SHP77 treated with DMSO at 0.1 percent for 48 hours (cell line): ENCODE results near the gene NWD2.

Experiments
- DNase-seq: peaks from one replicate; lab custom pipeline; 2025; lab: John Stamatoyannopoulos, UW

Gene NWD2

DNA sequence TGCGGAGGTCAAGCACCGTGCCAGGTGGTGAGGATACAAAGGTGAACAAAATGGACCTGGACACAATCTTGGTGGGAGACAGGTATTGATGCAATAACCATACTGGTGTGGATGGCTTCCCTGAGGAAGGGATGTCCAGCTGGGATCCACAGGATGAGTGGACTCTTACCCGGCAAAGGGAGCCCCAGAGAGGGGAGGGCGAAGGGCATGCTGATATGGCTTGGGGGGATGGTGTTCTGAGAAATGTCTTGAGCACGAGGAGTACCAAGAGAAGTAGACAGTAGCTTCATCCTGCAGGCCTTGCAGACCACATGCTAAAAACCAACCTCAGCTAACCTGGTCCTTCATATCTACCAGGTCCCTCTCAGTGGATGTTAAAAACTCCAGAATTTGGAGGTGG is 220.8 kb downstream of the NWD2 start:
- DNase-seq = no peak

DNA sequence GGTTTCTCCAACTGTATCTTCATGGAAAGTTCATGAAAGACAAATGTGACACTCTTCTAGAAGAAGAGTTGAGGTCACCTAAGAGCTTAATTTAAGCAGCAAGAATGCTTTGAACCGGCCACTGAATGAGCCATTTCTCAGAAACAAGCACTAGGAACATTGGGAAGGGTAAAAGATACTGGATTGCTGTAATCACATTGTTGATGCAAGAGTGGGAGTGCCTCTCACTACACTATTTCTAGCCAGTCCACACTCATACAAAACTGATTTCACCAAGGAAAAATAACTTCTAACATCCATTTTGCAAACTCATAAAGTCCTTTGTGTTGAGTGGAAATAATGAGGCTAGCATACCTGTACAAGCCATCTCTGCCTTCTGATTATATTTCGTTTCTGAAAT is 221.3 kb downstream of the NWD2 start:
- no peak for DNase-seq

DNA sequence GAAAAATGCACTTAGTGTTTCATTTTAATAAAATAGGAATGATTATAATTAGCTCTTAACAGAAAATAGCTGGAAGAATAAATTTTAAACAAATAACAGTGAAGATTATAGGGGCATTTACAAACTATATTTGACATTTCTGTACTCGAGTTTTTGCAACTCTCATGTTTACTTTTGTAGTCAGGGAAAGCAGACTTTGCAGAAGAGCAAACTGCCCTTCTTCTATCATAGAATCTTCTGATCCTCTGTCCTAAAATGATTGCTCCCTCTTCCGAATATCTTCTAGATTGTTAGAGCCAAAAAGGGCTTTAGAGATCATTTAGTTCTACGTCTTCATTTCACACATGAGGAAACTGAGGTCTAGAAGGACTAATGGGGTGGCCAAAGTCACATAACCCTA is 222.7 kb downstream of the NWD2 start:
- DNase-seq = no peak

DNA sequence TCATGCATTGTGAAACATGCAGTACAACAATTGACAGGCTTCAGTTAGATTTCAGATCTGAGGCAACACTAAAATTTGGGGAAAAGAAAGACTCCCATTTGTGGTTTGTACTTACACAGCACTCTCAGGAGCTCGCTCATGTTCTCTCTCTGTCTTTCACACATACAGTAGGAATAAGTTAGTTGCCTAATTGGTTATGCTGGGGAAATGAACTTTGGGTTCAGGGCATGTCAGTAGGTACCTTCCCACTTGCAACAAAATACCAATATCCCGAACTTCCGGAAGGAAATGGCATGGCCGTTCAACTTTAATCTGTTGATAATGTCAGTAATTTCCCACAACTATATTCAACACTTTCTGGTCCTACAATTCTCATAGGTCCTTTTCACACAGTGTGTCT is 223.3 kb downstream of the NWD2 start:
- DNase-seq = no peak

DNA sequence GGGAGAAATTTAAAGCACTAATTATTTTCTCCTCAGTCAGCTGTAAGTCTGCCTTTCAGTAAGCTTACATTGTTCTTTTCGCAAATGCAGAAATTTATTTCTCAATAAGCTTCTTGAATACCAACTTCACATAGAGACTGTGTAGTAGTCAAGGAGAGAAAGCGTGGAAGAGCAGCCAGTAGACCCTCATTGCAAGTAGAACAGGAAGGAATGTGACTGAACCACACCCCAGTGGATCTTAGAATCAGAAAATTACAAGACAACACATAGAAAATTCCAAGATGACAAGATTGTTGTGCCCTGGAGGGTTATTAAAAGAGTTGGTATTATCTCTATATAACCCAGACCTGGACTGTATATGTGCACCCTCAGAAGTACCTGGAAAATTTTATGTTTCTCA is 224.7 kb downstream of the NWD2 start:
- DNase-seq = no peak

DNA sequence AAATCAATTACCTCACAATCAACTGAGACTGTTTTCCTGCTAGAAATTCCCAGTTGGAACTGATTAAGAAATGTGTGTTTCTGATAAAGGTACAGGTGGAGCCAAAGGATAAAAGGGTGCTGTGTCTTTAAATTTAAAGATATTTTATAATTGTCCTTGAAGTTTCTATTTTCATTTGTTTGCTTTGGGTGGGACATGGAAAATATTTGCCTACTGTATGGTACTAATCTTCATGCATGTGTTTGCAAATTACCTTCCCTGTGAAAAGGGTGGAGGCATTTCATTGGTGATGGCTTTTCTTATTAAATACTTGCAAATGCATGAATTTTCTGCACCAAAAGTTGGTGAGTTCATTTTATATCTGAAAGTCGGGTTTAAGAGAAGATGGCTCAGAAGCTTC is 225.7 kb downstream of the NWD2 start:
- no peak for DNase-seq

DNA sequence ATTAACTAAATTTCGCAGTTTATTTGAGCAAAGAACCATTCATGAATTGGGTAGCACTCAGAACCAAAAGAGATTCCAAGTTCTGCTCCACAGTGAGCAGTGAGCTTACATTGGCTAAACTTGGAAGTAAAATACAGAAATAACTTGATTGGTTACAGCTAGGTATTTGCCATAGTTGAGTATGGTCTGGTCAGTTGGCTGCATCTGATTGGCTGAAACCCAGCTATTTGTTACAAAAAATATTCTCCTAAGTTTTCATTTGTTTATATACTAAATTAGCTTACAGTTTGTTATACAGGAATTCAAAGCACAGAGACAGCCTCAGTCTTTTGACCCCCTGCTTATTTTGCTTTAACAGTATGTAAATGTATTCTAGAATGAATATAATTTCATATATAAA is 226.6 kb downstream of the NWD2 start:
- DNase-seq = no peak

DNA sequence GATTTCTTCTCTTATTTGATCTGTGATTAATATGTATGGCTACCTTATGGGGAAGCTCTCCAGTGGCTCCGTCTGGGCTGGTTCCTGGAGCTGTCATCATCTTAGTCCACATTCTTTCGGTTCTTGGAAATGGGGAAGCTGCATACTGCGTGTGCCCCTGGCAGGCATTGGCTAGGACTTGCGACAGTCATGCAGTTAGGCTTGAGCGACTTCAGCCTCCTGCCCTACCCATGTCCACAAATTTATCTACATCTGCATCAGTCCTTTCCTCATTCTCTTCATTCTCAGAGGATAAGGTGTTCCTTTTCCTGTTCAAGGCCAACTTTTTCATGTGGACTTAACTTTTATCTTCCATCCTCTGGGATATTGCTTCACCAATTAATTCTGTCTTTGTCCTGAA is 227.4 kb downstream of the NWD2 start:
- DNase-seq = no peak

DNA sequence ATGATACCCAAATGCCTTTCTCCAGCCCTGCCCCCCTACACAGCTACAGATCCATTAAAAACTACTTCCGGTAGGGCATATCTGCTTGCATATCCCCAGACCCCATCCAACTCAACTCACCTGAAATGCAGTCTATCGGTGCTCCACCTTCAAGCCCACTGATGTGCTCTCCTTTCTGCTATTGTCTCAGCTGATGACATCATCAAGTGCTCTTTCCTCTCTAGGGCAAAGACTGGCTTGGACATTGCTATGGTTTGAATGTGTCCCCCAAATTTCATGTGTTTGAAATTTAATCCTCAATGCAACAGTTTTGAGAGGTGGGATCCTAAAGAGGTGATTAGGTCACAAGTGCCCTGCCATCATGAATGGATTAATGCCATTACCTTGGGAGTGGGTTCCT is 229.3 kb downstream of the NWD2 start:
- no peak for DNase-seq

DNA sequence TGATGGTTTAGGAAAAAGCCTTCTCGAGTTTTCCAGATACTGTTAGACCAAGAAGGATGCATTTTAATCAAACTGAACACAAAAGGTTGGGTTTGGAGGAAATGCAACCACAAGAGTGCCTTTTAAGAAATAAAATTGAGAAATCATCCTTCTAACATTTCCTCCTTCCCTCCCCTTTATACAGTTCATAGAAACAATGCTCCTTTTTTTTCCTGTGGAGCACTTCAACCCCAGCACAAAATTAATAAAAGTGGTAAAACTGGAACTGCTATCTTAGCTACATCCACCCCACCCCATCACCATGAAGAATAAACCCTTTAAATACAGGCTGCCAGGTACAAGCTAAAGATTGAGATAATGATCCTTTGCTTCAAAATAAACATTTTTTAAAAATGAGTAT is 230.5 kb downstream of the NWD2 start:
- no peak for DNase-seq

DNA sequence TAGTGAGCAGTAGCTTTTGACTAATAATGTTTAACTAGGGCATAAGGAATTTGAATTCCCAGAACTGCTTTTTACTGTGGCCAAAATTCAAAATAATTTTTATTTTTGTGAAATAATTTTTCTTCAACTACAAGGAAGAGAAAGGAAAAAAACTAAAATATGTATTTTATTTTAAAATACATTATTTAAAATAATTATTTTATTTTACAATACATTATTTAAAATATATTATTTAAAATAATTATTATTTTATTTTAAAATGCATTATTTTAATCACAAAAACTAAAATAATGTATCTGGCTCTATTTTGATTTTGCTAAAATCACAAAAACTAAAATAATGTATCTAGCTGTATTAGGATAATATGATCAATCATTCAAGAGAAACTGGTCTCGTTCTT is 231.2 kb downstream of the NWD2 start:
- DNase-seq = no peak

DNA sequence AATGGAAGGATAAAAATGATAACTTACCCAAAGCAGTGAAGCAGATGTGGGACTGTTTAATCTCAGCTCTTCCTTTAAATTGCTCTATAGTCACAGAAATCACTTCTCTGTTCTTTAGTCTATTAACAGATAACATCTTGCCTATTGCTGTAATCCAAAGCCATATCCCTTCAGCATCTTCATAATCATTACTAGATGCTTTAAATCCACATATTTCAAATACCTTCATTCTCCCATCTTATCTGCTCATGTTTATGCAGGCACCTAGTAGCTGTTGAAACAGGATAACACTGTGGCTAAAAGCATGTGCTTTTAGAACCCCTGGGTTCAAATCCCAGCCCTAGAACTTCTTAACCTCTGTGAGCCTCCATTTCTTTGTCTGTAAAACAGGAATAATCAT is 231.7 kb downstream of the NWD2 start:
- no peak for DNase-seq

DNA sequence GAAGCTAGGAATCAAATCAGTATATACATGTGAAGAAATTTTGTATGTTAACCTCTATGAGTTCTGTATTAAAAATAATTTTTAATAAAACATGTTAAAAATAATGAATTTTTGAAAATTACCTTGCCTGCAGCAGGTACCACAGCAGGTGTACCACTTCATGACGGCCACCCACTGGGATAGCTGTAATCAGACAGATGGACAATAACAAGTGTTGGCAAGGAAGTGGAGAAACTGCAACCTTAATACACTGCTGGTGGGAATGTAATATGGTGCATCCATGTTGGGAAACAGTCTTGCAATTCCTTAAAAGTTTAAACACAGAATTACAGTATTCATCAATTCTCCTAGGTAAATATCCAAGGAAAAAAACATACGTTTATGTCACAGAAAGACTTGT is 232.1 kb downstream of the NWD2 start:
- no peak for DNase-seq

DNA sequence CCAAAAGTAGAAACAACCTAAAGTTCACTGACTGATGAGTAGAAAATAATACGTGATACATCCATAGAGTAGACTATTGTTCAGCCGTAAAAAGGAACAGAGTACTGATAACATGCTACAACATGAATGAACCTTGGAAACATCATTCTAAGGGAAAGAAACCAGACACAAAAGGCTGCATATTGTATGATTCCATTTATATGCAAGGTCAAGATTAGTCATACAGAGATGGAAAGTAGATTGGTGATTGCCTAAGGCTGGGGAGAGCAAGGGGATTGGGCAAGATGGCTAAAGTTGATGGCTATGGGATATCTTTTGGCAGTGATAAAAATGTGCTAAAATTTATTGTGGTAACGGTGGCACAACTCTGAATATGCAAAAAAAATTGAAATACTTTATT is 232.6 kb downstream of the NWD2 start:
- DNase-seq = no peak

DNA sequence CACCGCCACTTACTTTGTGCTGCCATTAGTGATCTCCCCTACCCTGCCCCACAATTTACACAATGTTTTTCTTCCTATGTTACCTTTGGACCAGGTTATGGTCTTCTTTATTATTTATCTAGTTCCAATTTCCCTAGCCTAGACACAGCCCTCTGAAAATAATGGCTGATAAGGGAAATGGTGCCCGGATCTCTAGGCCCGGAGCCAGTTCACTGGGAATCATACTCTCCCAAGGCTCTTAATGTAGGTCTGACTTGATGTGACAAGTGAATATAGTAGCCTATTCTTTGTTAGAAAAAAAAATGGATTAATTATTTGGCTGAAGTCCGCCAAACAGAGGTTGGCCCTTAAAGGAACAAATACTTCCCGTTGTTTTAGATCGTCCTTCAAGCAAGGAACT is 233.6 kb downstream of the NWD2 start:
- DNase-seq = no peak

DNA sequence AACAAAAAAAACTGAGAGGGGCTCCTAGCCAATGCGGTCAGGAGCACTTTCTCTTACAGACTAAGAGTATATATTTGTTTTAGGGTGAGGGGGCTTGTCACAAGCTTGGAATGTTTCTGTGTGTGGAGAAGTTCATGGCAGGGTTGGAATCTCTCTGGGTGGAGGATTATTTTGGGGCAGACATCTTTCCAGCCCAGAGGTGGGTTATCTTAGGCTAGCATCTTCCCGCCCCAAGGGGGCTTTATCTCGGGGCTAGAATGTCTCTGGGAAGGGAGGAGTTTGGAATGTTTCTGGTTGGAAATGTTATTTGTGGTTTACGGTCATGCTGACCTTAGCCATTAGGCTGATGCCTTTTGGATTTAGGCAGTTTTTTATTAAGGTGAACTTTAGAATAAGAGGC is 236.0 kb downstream of the NWD2 start:
- no peak for DNase-seq

DNA sequence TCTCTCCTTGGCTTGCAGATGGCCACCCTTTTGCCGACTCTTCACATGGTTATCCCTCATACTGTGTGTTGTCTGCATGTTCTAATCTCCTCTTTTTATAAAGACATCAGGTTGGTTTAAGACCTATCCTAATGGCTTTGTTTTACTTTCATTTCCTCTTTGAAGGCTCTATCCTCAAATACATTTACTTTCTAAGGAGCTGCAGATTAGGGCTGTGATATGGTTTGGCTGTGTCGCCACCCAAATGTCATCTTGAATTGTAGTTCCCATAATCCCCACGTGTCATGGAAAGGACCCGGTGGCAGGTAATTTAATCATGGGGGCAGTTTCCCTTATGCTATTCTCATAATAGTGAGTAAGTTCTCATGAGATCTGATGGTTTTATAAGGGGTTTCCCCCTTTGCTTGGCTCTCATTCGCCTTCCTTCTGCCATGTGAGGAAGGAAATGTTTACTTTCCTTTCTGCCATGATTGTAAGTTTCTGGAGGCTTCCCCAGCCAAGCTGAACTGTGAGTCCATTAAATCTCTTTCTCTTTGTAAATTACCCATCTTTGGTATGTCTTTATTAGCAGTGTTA is 237.1 kb downstream of the NWD2 start:
- no peak for DNase-seq

DNA sequence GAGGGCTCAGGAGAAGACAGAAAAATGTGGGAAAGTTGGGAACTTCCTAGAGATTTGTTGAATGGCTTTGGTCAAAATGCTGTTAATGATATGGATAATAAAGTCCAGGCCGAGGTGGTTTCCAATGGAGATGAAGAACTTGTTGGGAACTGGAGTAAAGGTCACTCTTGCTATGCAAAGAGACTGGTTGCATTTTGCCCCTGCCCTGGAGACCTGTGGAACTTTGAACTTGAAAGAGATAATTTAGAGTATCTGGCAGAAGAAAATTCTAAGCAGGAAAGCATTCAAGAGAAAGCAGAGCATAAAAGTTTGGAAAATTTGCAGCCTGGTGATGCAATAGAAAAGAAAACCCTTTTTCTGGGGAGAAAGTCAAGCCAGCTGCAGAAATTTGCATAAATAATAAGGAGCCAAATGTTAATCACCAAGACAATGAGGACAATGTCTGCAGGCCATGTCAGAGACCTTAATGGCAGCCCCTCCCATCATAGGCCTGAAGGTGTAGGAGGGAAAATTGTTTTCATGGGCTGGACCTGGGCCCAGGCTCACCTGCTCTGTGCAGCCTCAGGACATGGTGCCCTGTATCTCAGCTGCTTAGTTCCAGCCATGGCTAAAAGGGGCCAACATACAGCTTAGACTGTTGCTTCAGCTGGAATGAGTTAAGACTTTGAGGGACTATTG is 237.8 kb downstream of the NWD2 start:
- no peak for DNase-seq

DNA sequence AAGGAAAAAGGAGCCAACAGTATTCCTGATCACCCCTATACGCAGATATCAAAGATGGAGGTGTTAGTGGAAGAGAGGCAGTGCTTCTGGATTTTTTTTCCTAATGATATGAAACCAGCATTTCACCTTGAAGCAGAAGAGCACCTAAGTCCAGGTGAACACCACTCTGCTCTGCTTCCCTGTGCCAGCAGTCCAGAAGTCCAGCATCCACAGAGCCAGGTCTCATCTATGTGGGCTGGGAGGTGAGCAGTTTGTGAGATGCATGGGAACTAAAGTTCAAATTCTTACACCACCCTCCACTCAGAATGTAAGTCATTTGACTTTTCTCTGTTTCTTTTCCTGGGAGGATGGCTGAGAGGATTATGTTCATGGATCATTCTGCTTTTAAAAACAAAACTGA is 239.1 kb downstream of the NWD2 start:
- DNase-seq = no peak

DNA sequence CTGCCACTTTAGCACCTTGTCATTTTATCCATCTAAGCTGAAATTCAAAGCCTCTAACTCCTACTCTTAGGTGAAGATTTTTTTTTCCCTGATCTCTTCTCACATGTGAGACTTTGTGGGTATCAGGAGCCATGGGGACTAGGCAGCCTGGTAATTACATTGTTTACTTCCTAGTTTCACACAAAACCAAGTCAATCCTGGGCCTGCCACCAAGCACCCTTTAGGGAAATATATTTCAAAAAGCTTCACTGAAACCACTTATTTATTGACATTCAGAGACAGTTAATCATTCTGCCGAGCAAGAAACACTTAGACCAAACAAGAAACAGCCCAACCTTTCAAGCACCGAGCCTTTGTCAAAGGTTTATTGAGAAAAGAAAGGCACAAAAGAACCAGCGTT is 241.6 kb downstream of the NWD2 start:
- DNase-seq = no peak

DNA sequence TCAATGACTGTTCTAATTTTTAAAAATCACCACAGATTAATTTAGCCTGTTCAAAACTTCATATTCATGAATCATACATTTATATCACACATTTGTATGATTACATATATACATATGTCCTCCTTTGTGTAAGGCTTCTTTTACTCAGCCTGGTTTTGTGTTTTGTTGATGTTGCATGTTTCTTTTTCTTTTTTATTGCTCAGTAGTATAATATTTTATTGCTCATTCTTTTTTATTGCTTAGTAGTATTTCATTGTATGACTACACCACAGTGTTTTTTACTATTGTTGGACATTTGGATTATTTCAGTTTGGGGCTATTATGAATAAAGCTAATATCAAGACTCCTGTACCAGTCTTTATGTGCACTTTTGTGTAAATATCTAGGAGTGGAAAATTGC is 243.1 kb downstream of the NWD2 start:
- DNase-seq = no peak

DNA sequence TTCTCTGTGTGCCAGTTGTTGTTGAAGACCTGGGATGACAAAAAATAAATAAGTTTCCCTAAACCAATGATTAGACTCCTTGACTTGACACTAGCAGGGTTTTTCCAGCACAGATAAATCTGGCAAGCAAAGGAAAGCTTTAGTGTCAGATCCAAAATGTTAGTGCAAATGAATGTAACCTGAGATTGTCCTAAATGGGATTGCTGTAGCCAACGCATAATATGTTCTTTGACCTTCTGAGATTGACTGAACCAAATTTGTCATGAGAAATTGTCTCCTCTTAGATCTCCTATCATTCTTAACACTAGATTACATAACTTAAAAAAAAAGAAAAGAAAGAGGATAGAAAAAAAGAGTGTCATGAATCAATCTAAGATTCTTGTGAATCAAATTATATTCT is 245.2 kb downstream of the NWD2 start:
- no peak for DNase-seq

DNA sequence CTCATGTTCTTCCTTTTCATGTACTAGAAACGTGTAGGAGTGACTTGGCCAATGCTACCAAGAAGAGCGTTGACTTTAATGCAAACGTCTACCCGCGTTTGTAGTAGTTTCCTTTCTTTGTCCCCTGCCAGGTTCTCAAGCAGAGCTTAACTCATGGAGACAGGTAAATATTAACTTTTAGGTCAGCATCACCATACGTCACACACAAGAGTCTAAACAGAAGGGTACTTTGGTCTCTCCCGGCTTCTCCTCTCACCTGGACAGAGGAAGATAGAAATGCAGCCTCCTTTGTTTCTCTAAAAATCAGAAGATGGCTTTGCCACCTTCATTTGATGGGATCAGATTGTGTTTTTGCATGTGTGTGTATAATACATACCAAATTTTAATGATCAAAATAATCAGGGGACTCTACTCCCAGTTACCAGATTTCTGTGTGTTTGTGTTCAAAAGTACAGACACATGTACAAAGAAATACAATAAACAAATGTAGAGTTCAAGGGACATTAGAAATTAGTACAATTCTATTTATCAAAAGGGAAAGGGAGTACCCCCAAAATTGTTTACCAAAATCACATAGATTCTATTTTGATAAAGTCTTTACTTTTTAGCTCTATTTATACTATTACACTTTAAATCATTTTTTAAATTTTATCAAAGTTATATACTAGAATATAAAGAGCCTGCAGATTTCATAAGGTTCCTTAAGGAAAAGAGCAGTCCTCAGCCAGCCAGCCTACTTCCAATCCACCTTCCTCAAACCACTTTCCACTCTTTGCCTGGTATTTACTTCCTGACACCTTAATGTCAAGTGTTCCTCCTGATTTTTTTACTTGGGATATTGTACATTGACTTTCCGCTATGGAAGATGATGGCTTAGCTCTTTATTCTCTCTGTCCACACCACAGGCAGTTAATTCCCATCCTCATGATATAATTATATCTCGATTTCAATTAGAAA is 246.1 kb downstream of the NWD2 start:
- no peak for DNase-seq
